Eye (tissue), 1 donor: Measurements from ENCODE around the gene TRPV4.

ENCODE experiments used
- DNase-seq: peaks from one replicate; pipeline ENCODE4 v3.0.0-alpha.2; 2015

Gene TRPV4

DNA sequence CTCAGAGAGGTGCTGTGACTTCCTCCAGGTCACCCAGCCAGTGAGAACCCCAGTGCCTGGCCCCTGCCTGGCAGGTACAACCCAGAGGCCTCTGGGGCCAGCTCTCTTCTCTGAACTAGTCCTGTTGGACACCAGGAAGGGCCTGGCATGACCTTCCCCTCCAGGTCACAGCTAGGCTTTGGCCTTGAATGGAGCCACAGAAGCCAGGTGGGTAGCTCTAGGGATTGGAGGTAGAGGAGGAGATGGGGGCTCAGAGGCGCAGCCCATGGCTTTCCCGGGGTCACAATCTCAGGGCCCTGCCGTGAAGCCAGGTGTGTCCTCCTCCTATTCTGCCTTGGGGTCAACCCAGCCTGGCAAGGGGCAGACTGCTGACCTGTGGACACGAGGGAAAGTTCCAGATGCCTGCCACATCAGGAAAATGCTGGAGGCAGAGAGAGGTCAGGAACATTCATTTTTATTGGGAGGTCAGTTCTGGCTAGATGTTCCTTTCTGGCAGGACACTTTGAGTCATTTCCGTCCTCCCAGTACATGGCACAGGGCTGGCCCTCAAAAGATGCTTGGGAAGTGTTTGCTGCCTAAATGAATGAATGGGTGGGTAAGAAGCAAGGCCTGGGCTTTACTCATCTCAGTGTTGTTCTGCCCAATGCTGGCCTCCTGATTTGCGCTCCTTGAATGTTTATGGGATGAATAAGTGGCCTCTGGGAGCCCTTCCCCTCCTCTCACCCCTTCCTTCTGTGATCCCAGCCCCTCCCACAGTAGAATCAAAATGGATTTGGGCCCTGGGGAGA is 94.1 kb downstream of the TRPV4 start:
- DNase-seq, result no peak

GRCh38 chr12:109738209-109738608 is 95.0 kb downstream of the TRPV4 start:
- no peak for DNase-seq

- no peak for DNase-seq
These were observed 95.6 kb downstream of the TRPV4 start for GRCh38 chr12:109737631-109738030.

GRCh38 chr12:109737126-109737525 is 96.1 kb downstream of the TRPV4 start:
- no peak for DNase-seq

GRCh38 chr12:109736552-109737108 is 96.6 kb downstream of the TRPV4 start:
- DNase-seq, result peak; percentile 92

DNA sequence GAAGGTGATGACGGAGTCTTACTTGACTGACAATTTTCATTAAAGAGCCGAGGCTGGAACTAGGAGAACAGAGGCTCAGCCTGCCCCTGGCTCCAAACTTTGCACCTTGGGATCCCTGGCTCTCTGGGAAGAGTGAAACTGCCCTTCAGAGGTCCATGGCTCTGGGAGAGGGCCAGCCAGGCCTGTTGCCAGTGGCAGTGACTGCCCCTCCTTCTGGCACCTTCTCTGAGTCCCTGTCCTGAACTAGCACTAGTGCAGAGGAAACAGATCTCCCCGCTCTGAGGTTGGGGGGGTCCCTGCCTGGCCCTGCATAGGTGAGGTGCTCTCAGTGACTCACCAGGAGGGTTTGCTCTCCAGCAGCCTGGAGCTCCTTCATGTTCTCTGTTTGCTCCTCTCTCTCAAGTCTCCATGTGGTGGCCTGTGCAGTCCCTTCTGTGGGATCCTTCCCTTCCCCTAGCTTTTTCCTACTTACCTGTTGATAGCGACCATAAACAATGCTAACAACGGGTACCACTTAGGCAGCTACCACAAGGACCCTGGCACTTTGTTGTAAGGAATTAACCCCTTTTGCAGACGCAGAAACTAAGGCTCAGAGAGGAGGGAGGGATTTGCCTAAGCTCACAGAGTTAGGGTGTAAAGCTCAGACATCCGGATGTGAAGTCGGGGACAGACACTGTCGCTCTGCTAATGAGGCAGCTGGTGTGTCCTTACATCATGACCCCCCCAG is 97.2 kb downstream of the TRPV4 start:
- no peak for DNase-seq

DNA sequence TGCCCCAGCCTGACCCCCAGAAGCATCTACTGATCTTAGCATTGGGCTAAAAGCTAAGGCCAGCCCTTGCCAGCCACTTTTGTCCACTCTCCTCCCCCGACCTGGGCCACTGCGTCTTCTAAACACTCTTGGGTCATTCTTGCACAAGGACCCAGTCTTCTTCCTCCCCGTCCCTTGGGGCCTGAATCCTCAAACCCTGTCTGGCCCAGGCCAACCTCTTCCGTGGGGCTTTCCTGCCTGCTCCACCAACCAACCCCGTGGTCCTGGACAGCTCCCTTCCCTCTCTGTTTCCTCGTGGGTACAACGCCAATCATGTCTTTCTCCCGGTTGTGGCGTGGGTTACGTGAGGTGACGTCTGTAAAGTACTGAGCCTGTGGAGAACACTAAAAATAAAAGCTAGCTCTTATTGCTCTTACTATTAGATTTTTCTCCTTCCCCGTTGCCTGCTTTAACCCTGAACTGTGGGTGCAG is 98.1 kb downstream of the TRPV4 start:
- DNase-seq, result no peak

GRCh38 chr12:109734219-109735000 is 98.8 kb downstream of the TRPV4 start:
- DNase-seq, result peak; percentile 75
